ENCODE measurements around the gene RPAP3. TPM values are rescaled to one million over a fixed set of nuclear protein-coding genes. Genes with fewer than 3 reads are reported as not detected.
"Not testable (repeated sequence)": the region's sequence is repeated elsewhere in the genome, so short reads cannot be mapped to it uniquely, and the experiment has no call there.

The RPAP3 gene
- total RNA-seq, 4 donors from 2014 or later, result 6.8 to 13.0 (median 7.9) TPM

- no peak for TF ChIP-seq CTCF (IDR thresholded peaks at IDR 0.05)
- 85 to 90% methylated on average over 1 of the region's 1 CpG for WGBS, 2 donors
- no peak overlapping the region for H3K4me3 ChIP-seq (ENCODE audit: low read depth, poor library complexity, severe bottlenecking)
- no peak for DNase-seq (ENCODE audit: low spot score in 2 of 2)
- intact Hi-C loops (cut with DNase I; ENCODE audit: low total_unique reads), result no loop called here
Observed at GRCh38 chr12:47650469-47650868, 55.4 kb downstream of the RPAP3 start.

DNA sequence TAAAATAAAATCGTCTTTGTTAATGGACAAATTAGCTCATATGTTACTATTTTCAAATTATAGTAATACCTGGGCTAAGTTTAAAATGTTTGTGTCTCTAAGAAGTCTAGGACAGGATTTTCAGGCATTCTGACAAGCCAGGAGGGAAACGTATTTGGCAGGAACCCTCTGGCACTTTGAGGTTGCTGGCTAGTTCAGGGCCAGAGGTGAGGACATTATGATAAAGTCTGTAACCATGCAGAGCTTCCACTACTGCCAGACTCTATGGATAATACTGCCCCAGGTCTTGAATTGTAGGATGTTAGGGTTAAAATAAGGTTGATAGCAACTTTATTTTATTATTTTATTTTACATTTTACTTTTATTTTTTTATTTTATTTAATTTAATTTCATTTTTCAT lies 56.4 kb downstream of the RPAP3 start:
- H3K4me3 ChIP-seq (ENCODE audit: low read depth, poor library complexity, severe bottlenecking), result no peak overlapping the region
- intact Hi-C loops (cut with DNase I; ENCODE audit: low total_unique reads), result no loop called here
- TF ChIP-seq POLR2A (IDR thresholded peaks at IDR 0.05) (no peak), CTCF (IDR thresholded peaks at IDR 0.05) (no peak)
- no peak for DNase-seq (ENCODE audit: low spot score in 2 of 2)
- 79 to 80% methylated on average over 2 of the region's 2 CpGs for WGBS, 2 donors

GRCh38 chr12:47648056-47648579 lies 57.7 kb downstream of the RPAP3 start:
- intact Hi-C loops (cut with DNase I; ENCODE audit: low total_unique reads), result no loop called here
- TF ChIP-seq CTCF (IDR thresholded peaks at IDR 0.05), result no peak
- TF ChIP-seq POLR2A (IDR thresholded peaks at IDR 0.05), result no peak
- WGBS, 2 donors, result 89 to 95% methylated on average over 2 of the region's 2 CpGs
- no peak for DNase-seq (ENCODE audit: low spot score in 2 of 2)
- no peak overlapping the region for H3K4me3 ChIP-seq (ENCODE audit: low read depth, poor library complexity, severe bottlenecking)

DNA sequence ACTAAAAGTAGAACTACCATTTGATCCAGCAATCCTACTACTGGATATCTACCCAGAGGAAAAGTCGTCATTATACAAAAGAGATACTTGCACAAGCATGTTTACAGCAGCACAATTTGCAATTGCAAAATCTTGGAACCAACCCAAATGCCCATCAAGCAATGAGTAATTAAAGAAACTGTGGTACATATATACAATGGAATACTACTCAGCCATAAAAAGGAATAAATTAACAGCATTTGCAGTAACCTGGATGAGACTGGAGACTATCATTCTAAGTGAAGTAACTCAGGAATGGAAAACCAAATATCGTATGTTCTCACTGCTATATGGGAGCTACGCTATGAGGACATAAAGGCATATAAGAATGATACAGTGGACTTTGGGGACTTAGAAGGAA lies 63.5 kb downstream of the RPAP3 start:
- H3K4me3 ChIP-seq (ENCODE audit: low read depth, poor library complexity, severe bottlenecking); DNase-seq (ENCODE audit: low spot score in 2 of 2); intact Hi-C loops (cut with DNase I; ENCODE audit: low total_unique reads): not testable (repeated sequence)
- WGBS, 2 donors, result 92 to 93% methylated on average over 3 of the region's 3 CpGs

- no peak for TF ChIP-seq POLR2A (IDR thresholded peaks at IDR 0.05)
- TF ChIP-seq CTCF (IDR thresholded peaks at IDR 0.05), result no peak
- H3K4me3 ChIP-seq (ENCODE audit: low read depth, poor library complexity, severe bottlenecking), result no peak overlapping the region
- DNase-seq (ENCODE audit: low spot score in 2 of 2), result no peak
- intact Hi-C loops (cut with DNase I; ENCODE audit: low total_unique reads), result no loop called here
- 71 to 86% methylated on average over 8 of the region's 8 CpGs for WGBS, 2 donors
Observed at GRCh38 chr12:47636908-47637780, 68.7 kb downstream of the RPAP3 start.

DNA sequence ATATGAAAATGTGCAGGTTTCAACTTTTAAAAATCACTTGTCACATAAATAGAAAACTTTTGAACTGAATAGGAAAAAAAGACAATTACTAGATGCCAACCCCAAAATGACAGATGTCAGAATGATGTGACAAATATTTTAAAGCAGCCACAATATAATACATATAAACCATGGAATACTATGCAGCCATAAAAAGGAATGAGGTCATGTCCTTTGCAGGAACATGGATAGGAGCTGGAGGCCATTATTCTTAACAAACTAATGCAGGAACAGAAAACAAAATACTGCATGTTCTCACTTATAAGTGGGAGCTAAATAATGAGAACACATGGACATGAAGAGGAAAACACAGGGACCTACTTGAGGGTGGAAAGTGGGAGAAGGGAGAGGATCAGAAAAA lies 70.1 kb downstream of the RPAP3 start:
- H3K4me3 ChIP-seq (ENCODE audit: low read depth, poor library complexity, severe bottlenecking); intact Hi-C loops (cut with DNase I; ENCODE audit: low total_unique reads); DNase-seq (ENCODE audit: low spot score in 2 of 2): not testable (repeated sequence)

- no peak for DNase-seq (ENCODE audit: low spot score in 2 of 2)
- no peak overlapping the region for H3K4me3 ChIP-seq (ENCODE audit: low read depth, poor library complexity, severe bottlenecking)
- no peak for TF ChIP-seq POLR2A (IDR thresholded peaks at IDR 0.05)
- TF ChIP-seq CTCF (IDR thresholded peaks at IDR 0.05), result no peak
- WGBS, 2 donors, result 56 to 65% methylated on average over 15 to 16 of the region's 16 CpGs
- intact Hi-C loops (cut with DNase I; ENCODE audit: low total_unique reads), result no loop called here
Observed at GRCh38 chr12:47634127-47634526, 71.7 kb downstream of the RPAP3 start.
